Mesendoderm (in vitro differentiated cells): ENCODE results near the gene SLC16A1.
"Not testable (repeated sequence)": the region's sequence is repeated elsewhere in the genome, so short reads cannot be mapped to it uniquely, and the experiment has no call there.

ENCODE experiments used
- DNase-seq: peaks from one replicate; pipeline ENCODE4 v3.0.0; 2013
- H2AK5ac ChIP-seq: 2 replicates; pipeline ENCODE4 v1.6.1; 2013; ENCODE audit warnings: low read length, inconsistent platforms
- H2BK120ac ChIP-seq: 2 replicates; pipeline ENCODE4 v1.6.1; 2013; ENCODE audit warnings: low read depth, mild to moderate bottlenecking, low read length, moderate library complexity, mixed read lengths
- H2BK15ac ChIP-seq: replicated peaks from 2 replicates; pipeline ENCODE4 v1.6.1; 2013; ENCODE audit warnings: low read depth, mild to moderate bottlenecking, moderate library complexity
- H2BK5ac ChIP-seq: 2 replicates; pipeline ENCODE4 v1.6.1; 2013; ENCODE audit warnings: low read length, inconsistent platforms
- H3K18ac ChIP-seq: 2 replicates; pipeline ENCODE4 v1.6.1; 2013; ENCODE audit warnings: mild to moderate bottlenecking, low read length, mixed read lengths
- H3K23ac ChIP-seq: one replicate; pipeline ENCODE4 v1.6.1; 2013; ENCODE audit warnings: low read length
- H3K27ac ChIP-seq: 2 replicates; pipeline ENCODE4 v1.5.1; 2013; ENCODE audit warnings: low read depth, mild to moderate bottlenecking, inconsistent platforms, low read length, moderate library complexity
- H3K27me3 ChIP-seq: 2 replicates; pipeline ENCODE4 v1.6.1; 2013; ENCODE audit warnings: low read length, control low read depth, mild to moderate bottlenecking, inconsistent platforms; ENCODE audit not compliant: insufficient read depth, poor library complexity
- H3K36me3 ChIP-seq: 2 replicates; pipeline ENCODE4 v1.6.1; 2013; ENCODE audit warnings: low read length, inconsistent platforms; ENCODE audit not compliant: control insufficient read depth, insufficient read depth
- H3K4ac ChIP-seq: one replicate; pipeline ENCODE4 v1.6.1; 2013; ENCODE audit warnings: low read depth, mild to moderate bottlenecking, low read length, moderate library complexity
- H3K4me1 ChIP-seq: 2 replicates; pipeline ENCODE4 v1.6.1; 2013; ENCODE audit warnings: low read depth, low read length, inconsistent platforms; ENCODE audit not compliant: control insufficient read depth
- H3K4me2 ChIP-seq: 2 replicates; pipeline ENCODE4 v1.6.1; 2013; ENCODE audit warnings: low read length
- H3K4me3 ChIP-seq: 2 replicates; pipeline ENCODE4 v1.5.1; 2013; ENCODE audit warnings: mild to moderate bottlenecking, low read length
- H3K56ac ChIP-seq: one replicate; pipeline ENCODE4 v1.6.1; 2013; ENCODE audit warnings: low read length
- H3K79me1 ChIP-seq: 2 replicates; pipeline ENCODE4 v1.6.1; 2013; ENCODE audit warnings: low read length, inconsistent platforms
- H3K79me2 ChIP-seq: 2 replicates; pipeline ENCODE4 v1.6.1; 2013; ENCODE audit warnings: mild to moderate bottlenecking, low read length; ENCODE audit not compliant: control insufficient read depth, insufficient read depth
- H3K9ac ChIP-seq: 2 replicates; pipeline ENCODE4 v1.6.1; 2013; ENCODE audit warnings: low read length, inconsistent platforms
- H4K5ac ChIP-seq: one replicate; pipeline ENCODE4 v1.6.1; 2013; ENCODE audit warnings: low read length
- H4K8ac ChIP-seq: one replicate; pipeline ENCODE4 v1.6.1; 2013; ENCODE audit warnings: low read depth, mild to moderate bottlenecking, control low read depth, low read length, moderate library complexity
- WGBS: extraction: QIAGEN DNeasy Blood & Tissue Kit; methylation state at CpG from one replicate; pipeline ENCODE4 v1.1.7; 2013; ENCODE audit warnings: low lambda C conversion rate, missing lambda C conversion rate; ENCODE audit not compliant: insufficient coverage; ENCODE audit errors: extremely low coverage; 5-methylcytosine and 5-hydroxymethylcytosine counted together

SLC16A1 gene

GRCh38 chr1:112985123-112985522, 29.1 kb upstream of the SLC16A1 start:
- H4K5ac ChIP-seq = no peak overlapping the region
- no peaks in the 10 kb centered on the region for H3K36me3 ChIP-seq
- no peak overlapping the region for H2BK15ac ChIP-seq
- H3K18ac ChIP-seq = no peak overlapping the region
- H3K4me3 ChIP-seq = no peak overlapping the region
- H2BK5ac ChIP-seq = no peak overlapping the region
- no peak overlapping the region for H3K56ac ChIP-seq
- no peak overlapping the region for H2AK5ac ChIP-seq
- no peaks in the 10 kb centered on the region for H3K79me1 ChIP-seq
- no peaks in the 10 kb centered on the region for H3K79me2 ChIP-seq
- H3K27me3 ChIP-seq = no peaks in the 10 kb centered on the region
- DNase-seq = no peak
- H3K9ac ChIP-seq = no peak overlapping the region
- no peak overlapping the region for H3K27ac ChIP-seq
- H2BK120ac ChIP-seq = no peak overlapping the region
- H3K23ac ChIP-seq = no peak overlapping the region
- H3K4ac ChIP-seq = no peak overlapping the region
- no CpG with 5 or more reads among the region's 2 CpGs for WGBS
- no peak overlapping the region for H3K4me2 ChIP-seq
- H4K8ac ChIP-seq = no peak overlapping the region
- H3K4me1 ChIP-seq = no peaks in the 10 kb centered on the region

DNA sequence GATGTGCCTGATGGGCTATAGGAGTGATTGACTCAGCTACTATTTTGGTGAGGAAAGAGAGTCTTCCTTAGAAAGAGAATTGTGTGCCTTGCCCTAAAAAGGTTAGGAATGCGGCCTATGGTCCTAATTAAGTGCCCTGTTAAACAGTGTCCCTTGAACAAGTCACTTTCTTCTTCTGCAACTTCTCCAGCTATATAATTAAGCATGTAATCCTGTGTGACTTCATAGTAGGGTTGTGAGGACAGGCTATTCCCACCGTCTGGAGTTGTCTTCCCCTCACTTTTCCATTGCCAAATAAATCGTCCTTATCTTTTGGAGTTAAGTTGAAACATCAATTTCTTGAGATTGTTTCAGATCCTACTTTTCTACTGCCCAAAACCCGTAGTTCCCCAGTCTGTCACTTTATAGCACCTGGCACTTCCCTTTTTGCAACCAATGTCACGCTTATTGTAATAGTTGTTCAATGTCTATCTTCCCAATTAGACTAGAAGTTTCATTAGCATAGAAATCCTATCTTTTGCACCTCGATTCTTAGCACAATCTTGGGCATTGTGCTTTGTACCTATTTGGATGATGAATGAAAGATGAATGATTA, 27.6 kb upstream of the SLC16A1 start:
- Histone ChIP-seq H3K18ac (no peak overlapping the region), H3K4me1 (no peaks in the 10 kb centered on the region), H3K79me1 (no peaks in the 10 kb centered on the region), H3K36me3 (no peaks in the 10 kb centered on the region), H4K5ac (no peak overlapping the region), H3K27ac (no peak overlapping the region), H3K9ac (no peak overlapping the region), H3K23ac (no peak overlapping the region), H3K56ac (no peak overlapping the region), H3K79me2 (no peaks in the 10 kb centered on the region), H2BK5ac (no peak overlapping the region), H2BK120ac (peak overlapping the region; percentile 74), H3K4ac (no peak overlapping the region), H3K4me3 (no peak overlapping the region), H4K8ac (no peak overlapping the region), H2BK15ac (no peak overlapping the region), H3K4me2 (no peak overlapping the region), H2AK5ac (no peak overlapping the region), H3K27me3 (no peaks in the 10 kb centered on the region)
- DNase-seq = no peak
- whole genome bisulfite sequencing = no CpG with 5 or more reads among the region's 6 CpGs

- Histone ChIP-seq H3K4me3 (no peak overlapping the region), H2AK5ac (no peak overlapping the region), H2BK5ac (no peak overlapping the region), H3K4ac (no peak overlapping the region), H3K23ac (no peak overlapping the region), H3K4me1 (no peaks in the 10 kb centered on the region), H3K9ac (no peak overlapping the region), H2BK15ac (no peak overlapping the region), H3K56ac (no peak overlapping the region), H2BK120ac (no peak overlapping the region), H3K79me1 (no peaks in the 10 kb centered on the region), H3K18ac (no peak overlapping the region), H4K5ac (no peak overlapping the region), H3K27ac (no peak overlapping the region), H3K36me3 (no peaks in the 10 kb centered on the region), H3K27me3 (no peaks in the 10 kb centered on the region), H4K8ac (no peak overlapping the region), H3K79me2 (no peaks in the 10 kb centered on the region), H3K4me2 (no peak overlapping the region)
- no CpG with 5 or more reads among the region's 5 CpGs for WGBS
- DNase-seq = no peak
Observed at GRCh38 chr1:112982853-112983536, 27.0 kb upstream of the SLC16A1 start.

DNA sequence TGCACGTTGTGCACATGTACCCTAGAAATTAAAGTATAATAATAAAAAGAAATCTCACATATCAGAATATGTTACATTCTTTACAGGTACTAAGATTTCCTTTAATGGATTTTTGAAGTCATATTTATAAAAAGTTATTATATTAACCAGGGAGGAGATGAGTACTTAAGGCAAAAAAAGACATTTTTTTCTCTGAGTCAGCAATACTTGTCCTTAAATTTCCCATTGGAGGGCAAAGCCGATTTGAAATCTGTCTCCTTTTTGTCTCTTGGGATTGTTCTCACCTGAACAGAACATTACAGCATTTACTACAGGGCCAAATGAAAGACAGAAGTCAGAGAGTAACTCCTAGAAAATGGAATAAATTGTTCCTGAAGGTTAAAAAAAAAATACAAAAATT, 26.3 kb upstream of the SLC16A1 start:
- WGBS = no CpG with 5 or more reads among the region's 2 CpGs
- Histone ChIP-seq H3K4ac (no peak overlapping the region), H3K9ac (no peak overlapping the region), H4K8ac (no peak overlapping the region), H3K56ac (no peak overlapping the region), H2BK5ac (no peak overlapping the region), H3K18ac (no peak overlapping the region), H3K4me1 (no peaks in the 10 kb centered on the region), H3K4me2 (no peak overlapping the region), H3K4me3 (no peak overlapping the region), H3K79me1 (no peaks in the 10 kb centered on the region), H2AK5ac (no peak overlapping the region), H2BK120ac (no peak overlapping the region), H2BK15ac (no peak overlapping the region), H3K23ac (no peak overlapping the region), H3K79me2 (no peaks in the 10 kb centered on the region), H4K5ac (no peak overlapping the region), H3K36me3 (no peaks in the 10 kb centered on the region), H3K27ac (no peak overlapping the region), H3K27me3 (no peaks in the 10 kb centered on the region)
- no peak for DNase-seq

DNA sequence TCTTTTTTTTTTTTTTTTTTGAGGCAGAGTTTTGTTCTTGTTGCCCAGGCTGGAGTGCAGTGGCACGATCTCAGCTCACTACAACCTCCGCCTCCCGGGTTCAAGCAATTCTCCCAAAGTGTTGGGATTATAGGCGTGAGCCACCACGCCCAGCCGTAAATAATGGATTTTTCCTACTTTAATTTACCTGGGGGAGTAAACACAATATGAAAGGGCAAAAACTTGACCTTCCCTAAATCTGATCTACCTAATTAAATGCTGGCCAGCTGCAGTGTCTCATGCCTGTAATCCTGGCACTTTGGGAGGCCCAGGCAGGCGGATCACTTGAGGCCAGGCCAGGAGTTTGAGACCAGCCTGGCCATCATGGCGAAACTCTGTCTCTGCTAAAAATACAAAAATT, 25.8 kb upstream of the SLC16A1 start:
- not testable (repeated sequence) for H3K36me3 ChIP-seq, H3K79me2 ChIP-seq, H3K27me3 ChIP-seq, H2BK15ac ChIP-seq, H3K23ac ChIP-seq, H3K4me2 ChIP-seq, H3K18ac ChIP-seq, H3K79me1 ChIP-seq, H2AK5ac ChIP-seq, H4K5ac ChIP-seq, H3K4me1 ChIP-seq, H3K4me3 ChIP-seq, H2BK5ac ChIP-seq, H3K27ac ChIP-seq, H3K56ac ChIP-seq, DNase-seq, H2BK120ac ChIP-seq, H4K8ac ChIP-seq, H3K4ac ChIP-seq, H3K9ac ChIP-seq
- WGBS = no CpG with 5 or more reads among the region's 8 CpGs

DNA sequence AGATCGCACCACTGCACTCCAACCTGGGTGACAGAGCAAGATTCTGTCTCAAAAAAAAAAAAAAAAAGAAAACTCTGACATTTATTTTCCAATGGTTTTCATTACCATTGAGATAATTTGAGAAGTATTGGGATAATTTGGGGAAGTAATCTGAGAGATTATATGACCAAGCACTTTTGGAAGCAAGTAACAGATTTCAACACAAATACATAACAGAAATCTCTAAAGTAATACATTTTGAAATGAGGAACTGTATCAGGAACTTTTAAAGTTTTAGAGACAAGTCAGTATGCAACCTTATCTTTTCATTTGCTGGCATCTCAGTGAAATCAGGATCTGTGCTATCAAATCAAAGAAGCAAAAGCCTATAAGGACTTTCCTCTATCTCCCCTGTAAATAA, 25.4 kb upstream of the SLC16A1 start:
- H4K5ac ChIP-seq = no peak overlapping the region
- H3K79me2 ChIP-seq = no peaks in the 10 kb centered on the region
- no peak overlapping the region for H3K23ac ChIP-seq
- no peak overlapping the region for H3K4me3 ChIP-seq
- H3K4ac ChIP-seq = no peak overlapping the region
- H2BK5ac ChIP-seq = no peak overlapping the region
- H4K8ac ChIP-seq = no peak overlapping the region
- H2AK5ac ChIP-seq = no peak overlapping the region
- H3K18ac ChIP-seq = no peak overlapping the region
- no peaks in the 10 kb centered on the region for H3K27me3 ChIP-seq
- DNase-seq = no peak
- no peak overlapping the region for H3K27ac ChIP-seq
- no peak overlapping the region for H3K56ac ChIP-seq
- H3K79me1 ChIP-seq = no peaks in the 10 kb centered on the region
- no peak overlapping the region for H2BK120ac ChIP-seq
- no peaks in the 10 kb centered on the region for H3K36me3 ChIP-seq
- no peak overlapping the region for H3K9ac ChIP-seq
- H3K4me2 ChIP-seq = no peak overlapping the region
- WGBS = no CpG with 5 or more reads among the region's 1 CpG
- no peaks in the 10 kb centered on the region for H3K4me1 ChIP-seq
- no peak overlapping the region for H2BK15ac ChIP-seq
